ENCODE measurements around the gene TAS2R3. TPM values are rescaled to one million over a fixed set of nuclear protein-coding genes. Genes with fewer than 3 reads are reported as not detected.

The TAS2R3 gene
- total and polyA plus RNA-seq, 2 of the 13 experiments (the other 11 are each of a cell fraction or from before 2014, with no cell fraction given), result 0.74 to 1.1 TPM

- Histone ChIP-seq H3K79me2 (ENCODE audit: insufficient read depth, low read length) (no peaks in the 10 kb centered on the region), H3K9me3 (ENCODE audit: low read length) (no peaks in the 10 kb centered on the region), H3K27ac (ENCODE audit: extremely low read length, insufficient read depth, low read length) (no peak overlapping the region), H3K4me3 (replicated peaks in 1 of 3; ENCODE audit: insufficient read depth in 1 of 3, low read depth in 2 of 3, low read length in 3 of 3) (no peak overlapping the region), H2AFZ (ENCODE audit: low read length) (no peak overlapping the region), H3K4me2 (ENCODE audit: low read depth, low read length) (no peak overlapping the region), H3K36me3 (replicated peaks in 1 of 2; ENCODE audit: control insufficient read depth in 1 of 2, insufficient read depth in 2 of 2, low read length in 2 of 2) (no peaks in the 10 kb centered on the region), H3K9ac (ENCODE audit: insufficient read depth, low read depth, low read length) (no peak overlapping the region), H4K20me1 (ENCODE audit: insufficient read depth, low read length) (no peaks in the 10 kb centered on the region), H3K4me1 (ENCODE audit: insufficient read depth, low read length) (peaks cover 14% of the 10 kb centered on the region), H3K27me3 (ENCODE audit: control insufficient read depth in 1 of 2, insufficient read depth in 2 of 2, low read length in 2 of 2) (no peaks in the 10 kb centered on the region)
- no peak for ATAC-seq
- no peak for DNase-seq (ENCODE audit: low spot score)
- BruUV-seq (replicated peaks), result no TSS peak
- 91% methylated on average over 1 of the region's 1 CpG for WGBS (ENCODE audit: low lambda C conversion rate)
- POLR2A ChIA-PET, result no interaction called here
- in situ Hi-C loops (cut with HindIII; ENCODE audit: extremely low pct_ligation_motif_present, low pct_unique_long_range_greater_than_20kb) (no loop called here), intact Hi-C loops (cut with micrococcal nuclease; ENCODE audit: unreplicated experiment) (no loop called here)
- CTCF ChIA-PET (ENCODE audit: low intra/inter-chr PET ratio, low total read pairs), result no interaction called here
- TF ChIP-seq HOXA3 (CRISPR knock-in tag; IDR thresholded peaks at IDR 0.05) (no peak), POLR2A (IDR thresholded peaks at IDR 0.05; ENCODE audit: insufficient read depth in 1 of 2, low read depth in 2 of 2, low read length in 2 of 2) (no peak), HINFP (CRISPR knock-in tag; IDR thresholded peaks at IDR 0.05; ENCODE audit: low read depth) (no peak), KLF6 (CRISPR knock-in tag; IDR thresholded peaks at IDR 0.05) (no peak), MED8 (CRISPR knock-in tag; IDR thresholded peaks at IDR 0.05; ENCODE audit: insufficient replicate concordance) (no peak), HNF1B (CRISPR knock-in tag; IDR thresholded peaks at IDR 0.05) (no peak), NBN (conservative IDR thresholded peaks at IDR 0.05) (no peak), ZNF75D (CRISPR knock-in tag; IDR thresholded peaks at IDR 0.05; ENCODE audit: borderline replicate concordance) (no peak), STAG1 (CRISPR knock-in tag; IDR thresholded peaks at IDR 0.05) (no peak), ZNF17 (CRISPR knock-in tag; IDR thresholded peaks at IDR 0.05) (no peak), SNAI1 (CRISPR knock-in tag; IDR thresholded peaks at IDR 0.05; ENCODE audit: borderline replicate concordance) (no peak), ZNF253 (CRISPR knock-in tag; IDR thresholded peaks at IDR 0.05; ENCODE audit: borderline replicate concordance) (no peak), HOXA5 (CRISPR knock-in tag; IDR thresholded peaks at IDR 0.05) (no peak)
- TF ChIP-seq, protein P1, sequence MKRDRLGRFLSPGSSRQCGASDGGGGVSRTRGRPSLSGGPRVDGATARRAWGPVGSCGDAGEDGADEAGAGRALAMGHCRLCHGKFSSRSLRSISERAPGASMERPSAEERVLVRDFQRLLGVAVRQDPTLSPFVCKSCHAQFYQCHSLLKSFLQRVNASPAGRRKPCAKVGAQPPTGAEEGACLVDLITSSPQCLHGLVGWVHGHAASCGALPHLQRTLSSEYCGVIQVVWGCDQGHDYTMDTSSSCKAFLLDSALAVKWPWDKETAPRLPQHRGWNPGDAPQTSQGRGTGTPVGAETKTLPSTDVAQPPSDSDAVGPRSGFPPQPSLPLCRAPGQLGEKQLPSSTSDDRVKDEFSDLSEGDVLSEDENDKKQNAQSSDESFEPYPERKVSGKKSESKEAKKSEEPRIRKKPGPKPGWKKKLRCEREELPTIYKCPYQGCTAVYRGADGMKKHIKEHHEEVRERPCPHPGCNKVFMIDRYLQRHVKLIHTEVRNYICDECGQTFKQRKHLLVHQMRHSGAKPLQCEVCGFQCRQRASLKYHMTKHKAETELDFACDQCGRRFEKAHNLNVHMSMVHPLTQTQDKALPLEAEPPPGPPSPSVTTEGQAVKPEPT (CRISPR knock-in tag; IDR thresholded peaks at IDR 0.05; ENCODE audit: low read depth), result no peak
- TF ChIP-seq, protein P2, sequence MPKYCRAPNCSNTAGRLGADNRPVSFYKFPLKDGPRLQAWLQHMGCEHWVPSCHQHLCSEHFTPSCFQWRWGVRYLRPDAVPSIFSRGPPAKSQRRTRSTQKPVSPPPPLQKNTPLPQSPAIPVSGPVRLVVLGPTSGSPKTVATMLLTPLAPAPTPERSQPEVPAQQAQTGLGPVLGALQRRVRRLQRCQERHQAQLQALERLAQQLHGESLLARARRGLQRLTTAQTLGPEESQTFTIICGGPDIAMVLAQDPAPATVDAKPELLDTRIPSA (CRISPR knock-in tag; IDR thresholded peaks at IDR 0.05; ENCODE audit: borderline replicate concordance), result no peak
- FAIRE-seq, result no peak
These were observed 46.4 kb upstream of the TAS2R3 start for GRCh38 chr7:141717450-141717849.
